ENCODE data around the gene ZBTB38.

ZBTB38 gene

DNA sequence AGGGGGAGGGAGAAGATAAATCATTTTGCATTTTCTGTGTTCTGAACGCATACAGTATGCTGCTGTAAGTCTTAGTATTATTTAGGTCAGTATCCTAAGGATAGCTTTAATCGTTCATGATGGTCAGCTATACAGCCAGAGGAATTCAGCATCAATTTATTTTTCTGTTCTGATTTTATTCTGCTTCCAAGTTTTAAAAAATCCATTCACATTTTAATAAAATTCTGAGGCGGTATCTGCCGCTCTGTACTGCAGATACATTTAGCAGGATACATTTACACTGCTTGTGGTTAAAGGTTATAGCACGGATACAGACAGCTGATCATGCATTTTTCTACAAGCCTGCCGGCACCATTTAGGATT is 17.8 kb downstream of the ZBTB38 start:
- no peak for DNase-seq (ENCODE audit: low spot score)

DNA sequence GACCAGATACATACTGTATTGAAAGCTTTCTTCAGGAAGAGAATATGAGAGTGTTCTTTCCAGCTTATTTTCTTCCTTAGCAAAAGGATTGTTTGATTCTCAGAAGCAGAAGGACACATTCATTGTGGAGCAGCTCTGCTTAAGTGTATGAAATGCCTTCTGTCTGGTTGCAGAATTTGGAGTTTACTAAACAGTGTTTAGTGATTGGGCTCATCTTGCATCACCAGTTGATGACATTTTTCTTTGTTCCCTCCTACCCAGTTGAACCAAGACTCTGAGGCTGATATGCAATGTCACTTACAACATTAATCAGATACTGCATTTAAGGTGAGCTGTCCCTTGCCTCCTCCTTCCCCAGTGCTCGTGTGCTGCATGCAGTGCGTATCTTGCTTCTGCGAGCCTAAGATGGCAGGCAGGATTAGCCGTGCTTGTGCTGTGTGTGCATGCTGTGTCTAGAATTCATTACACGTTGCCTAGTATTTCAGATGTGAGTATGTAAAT is 18.4 kb downstream of the ZBTB38 start:
- no peak for DNase-seq (ENCODE audit: low spot score)

DNA sequence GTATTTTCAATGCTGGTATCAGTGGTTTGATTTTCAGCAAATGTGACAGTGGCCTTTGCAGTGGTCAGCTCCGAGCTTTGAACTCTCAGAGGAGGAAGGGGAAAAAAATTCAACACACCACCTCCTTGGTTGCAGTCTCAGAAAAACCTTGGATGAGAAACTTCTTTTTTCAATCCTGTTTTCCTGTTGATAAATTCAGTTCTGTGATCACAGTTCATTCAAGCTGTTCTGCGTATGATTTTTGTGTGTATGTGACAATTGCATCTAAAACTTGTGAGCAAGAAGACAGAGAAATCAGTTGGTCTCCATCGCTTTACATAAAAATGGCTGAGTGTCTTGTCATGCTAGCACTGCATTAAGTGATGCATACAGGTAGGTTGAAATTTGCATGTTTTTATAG is 19.2 kb downstream of the ZBTB38 start:
- DNase-seq (ENCODE audit: low spot score) = no peak

DNA sequence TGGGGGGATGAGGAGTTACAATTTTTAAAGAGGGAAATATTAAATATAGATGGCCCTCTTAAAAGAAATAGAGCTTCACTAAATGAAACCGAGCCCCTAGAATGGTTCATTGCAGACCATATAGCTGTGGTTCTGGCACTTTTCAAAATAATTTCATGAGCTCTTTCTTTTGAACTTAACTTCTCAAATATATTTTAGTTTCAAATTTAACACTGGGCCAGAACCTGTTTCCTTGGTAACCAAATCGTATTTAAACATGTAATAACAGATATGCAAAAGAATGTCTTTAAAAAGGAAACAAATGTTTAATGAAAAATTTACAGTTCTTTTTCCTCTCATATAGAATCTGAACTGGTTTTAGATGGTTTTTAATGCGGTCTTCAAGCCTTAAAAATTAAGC is 20.1 kb downstream of the ZBTB38 start:
- DNase-seq (ENCODE audit: low spot score) = no peak

DNA sequence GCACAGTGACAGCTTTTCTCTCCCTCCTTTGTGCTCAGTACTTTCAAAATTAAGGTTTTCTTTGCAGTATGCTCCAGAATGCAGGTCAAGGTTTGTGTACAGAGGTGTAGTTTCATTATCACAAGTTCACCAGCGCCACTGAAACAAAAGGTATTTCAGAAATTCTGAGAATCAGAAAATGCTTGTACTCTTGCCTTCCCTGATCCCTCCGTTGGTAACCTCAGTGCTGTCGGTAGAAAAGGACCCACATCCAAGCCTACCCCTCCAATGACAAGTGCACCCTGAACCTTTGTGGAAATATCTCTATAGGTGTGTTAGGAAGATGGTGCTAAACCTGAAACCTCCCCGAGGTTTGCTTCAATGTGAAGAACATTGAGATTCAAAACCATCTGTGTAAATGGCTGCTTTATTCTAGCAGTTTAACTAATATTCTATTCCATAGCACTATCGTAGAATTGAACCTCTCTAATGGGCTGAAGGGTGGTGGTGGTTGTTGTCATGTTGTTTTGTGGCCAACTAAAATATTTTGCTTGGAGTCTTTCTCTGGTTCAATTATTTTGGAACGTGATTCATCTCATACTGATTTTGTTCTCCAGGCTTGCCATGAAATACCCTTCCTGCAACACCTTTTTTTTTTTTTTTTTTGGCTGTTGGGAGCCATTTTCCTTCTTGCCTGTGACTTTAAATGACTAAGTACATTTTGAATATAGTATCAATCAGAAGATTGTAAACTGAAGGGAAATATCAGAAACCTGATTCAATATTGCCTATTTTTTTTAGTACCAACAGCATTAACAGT is 20.7 kb downstream of the ZBTB38 start:
- no peak for DNase-seq (ENCODE audit: low spot score)

DNA sequence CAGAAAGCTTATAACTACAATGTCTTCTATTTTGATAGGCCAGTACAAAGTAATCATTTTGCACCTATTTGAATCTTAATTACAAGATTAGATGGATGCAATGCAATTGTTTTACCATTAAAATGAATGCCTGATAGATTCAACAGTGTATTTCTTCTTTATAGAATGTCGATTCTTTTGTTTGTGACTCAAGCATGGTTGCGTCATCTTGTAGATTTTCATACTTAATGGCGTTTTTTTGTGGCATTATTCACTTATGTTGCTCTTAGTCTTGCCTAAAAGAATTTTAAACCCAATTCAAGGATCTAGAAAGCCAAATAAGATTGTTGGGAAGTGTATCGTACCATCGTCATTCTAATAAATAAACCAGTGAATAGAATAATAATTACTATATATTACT is 21.4 kb downstream of the ZBTB38 start:
- no peak for DNase-seq (ENCODE audit: low spot score)

DNA sequence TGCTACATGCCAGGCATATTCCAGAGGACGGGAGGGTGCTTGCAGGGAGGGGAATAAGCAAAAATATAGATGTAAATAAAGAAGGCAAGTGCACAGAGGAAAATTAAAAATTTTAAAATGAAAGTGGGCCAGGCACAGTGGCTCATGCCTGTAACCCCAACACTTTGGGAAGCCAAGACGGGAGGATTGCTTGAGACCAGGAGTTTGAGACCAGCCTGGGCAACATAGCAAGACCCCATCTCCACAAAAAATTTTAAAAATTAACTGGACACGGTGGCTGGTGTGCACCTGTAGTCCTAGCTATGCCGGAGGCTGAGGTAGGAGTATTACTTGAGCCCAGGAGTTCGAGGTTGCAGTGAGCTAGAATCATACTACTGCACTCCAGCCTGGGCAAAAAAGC is 22.4 kb downstream of the ZBTB38 start:
- no peak for DNase-seq (ENCODE audit: low spot score)

DNA sequence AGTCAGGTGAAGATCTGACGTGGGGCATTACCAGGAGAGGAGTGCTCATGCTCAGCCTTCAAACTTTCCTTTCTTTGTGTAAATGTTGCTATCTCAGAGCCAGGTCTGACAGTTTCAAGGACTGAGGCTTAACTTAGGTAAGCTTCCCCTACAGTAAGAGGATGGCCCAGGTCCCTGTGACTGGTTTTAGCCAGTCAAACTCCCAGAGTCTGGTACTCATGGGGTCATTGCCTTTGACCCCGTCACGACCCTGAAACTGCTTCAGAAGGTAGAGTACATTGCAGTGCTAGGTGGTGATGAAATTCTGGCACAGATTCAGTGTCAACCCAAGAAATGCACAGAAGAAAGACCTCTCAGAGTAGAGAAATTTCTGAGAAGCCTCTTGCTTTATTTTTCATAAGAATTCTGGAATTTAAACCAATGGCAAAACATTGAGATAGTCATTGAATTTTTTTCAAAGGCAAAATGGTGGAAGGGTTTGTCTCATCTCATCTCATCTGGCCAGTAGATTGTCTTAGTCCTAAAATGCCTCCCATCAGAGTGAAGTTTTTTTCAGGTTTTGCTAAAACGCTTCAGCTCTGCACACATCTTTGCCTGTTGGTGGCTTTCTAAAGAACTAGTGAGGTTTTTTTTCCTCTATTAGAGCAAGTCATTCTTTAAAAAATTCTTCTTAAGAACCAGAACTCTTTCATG is 23.1 kb downstream of the ZBTB38 start:
- DNase-seq (ENCODE audit: low spot score) = no peak

DNA sequence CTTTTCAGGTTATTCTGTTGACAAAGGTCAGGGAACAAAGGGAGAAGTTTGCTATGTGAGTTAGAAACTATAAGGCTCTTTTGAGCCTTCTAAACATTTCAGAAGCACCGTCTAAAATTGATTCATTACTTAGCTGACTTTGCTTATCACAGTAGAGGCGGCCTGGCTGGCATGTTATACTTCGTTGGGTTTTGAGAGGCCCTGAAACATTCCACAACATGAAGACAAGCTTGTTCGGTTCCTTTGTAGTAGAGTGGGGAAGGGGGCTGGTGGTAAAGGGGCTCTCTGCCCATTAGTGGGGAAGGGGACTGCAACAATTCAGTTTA is 23.6 kb downstream of the ZBTB38 start:
- no peak for DNase-seq (ENCODE audit: low spot score)

DNA sequence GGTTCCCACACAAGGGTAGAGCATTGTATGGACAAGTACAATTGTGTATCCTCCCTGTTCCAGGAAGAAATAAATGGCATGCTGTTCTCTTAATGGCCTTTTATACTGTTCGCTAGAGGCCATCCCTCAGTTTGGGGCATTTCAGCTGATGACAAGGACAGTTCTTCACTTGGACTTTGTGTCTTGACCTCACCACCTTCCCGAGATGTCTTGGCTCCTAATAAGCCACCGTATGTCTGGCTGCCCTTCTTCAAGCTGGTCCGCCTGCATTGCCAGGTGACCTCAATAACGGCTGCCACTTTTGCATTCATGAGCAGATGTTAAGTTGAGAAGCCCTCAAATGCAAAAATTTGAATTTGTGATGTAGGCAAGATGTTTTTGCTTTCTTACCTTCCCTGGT is 24.1 kb downstream of the ZBTB38 start:
- DNase-seq (ENCODE audit: low spot score) = no peak

DNA sequence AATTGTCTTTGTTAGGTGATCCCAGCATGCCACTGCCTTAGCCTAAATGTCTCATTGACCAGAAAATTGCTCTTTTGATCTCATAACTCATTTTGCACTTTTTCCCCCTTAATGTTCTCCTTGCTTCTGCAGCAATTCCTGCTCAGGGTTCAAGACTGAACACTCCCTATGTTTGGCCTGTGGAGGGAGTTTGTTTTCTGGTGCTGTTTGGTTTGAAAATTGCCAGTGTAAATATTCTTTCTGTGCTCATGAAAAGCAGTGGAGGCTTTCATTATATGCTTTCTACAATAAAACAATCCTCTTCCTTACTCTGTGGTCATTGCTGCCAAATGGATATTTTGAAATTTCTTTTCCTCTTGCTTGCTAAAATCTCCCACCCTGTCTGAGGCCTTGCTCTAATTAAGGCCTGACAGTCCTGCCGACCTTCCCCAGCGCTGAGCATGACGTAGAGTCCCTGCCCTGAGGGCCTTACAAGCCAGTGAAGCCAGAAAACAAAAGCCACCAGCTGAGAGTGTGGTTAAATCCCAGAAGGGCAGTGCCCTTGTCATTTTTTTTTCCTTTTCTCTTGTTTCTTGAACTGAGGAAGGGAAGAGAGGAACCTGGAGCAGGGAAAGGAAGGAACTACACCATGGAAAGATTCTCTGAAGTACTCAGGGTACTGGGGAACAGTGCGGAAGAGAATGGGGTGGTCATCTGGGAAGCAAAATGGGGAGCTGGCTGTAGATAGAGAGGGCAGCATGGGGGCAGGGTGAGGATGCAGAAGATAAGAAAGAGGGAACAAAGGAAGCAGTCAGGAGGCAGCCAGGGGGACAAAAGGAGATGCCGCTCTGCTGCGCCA is 24.8 kb downstream of the ZBTB38 start:
- DNase-seq (ENCODE audit: low spot score) = no peak

DNA sequence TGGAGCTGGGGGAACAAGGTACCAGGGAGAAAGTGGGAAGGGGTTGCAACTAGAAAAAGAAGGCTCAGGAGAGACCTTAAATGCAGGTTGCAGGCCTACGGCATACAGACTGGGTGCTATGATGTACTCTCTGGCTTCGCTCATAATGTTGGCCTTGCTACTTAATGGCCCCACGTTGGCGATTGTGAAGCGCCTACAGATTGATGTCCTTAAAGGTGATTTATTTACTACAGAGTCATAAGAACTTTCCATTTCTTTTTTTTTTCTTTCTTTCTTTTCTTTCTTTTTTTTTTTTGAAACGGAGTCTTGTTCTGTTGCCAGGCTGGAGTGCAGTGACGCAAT is 25.4 kb downstream of the ZBTB38 start:
- no peak for DNase-seq (ENCODE audit: low spot score)

DNA sequence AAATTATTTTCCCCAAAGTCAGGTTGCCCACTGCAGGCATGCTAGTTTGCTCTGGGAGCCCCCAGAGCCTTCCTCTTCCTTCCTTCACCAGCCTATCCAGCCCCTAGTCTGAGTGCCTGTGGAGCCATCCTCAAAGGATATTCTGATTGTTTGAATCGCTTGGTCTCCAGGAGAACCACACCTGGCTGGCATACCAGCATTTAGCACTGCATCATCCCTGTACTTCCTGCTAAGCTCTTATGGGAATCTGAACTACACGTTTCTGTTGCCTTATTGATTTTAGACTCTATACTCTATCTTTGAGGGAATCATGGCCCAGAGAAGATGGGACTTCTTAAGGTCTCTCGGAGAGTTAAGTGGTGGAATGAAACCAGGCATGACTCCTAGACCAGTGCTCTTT is 26.3 kb downstream of the ZBTB38 start:
- no peak for DNase-seq (ENCODE audit: low spot score)

DNA sequence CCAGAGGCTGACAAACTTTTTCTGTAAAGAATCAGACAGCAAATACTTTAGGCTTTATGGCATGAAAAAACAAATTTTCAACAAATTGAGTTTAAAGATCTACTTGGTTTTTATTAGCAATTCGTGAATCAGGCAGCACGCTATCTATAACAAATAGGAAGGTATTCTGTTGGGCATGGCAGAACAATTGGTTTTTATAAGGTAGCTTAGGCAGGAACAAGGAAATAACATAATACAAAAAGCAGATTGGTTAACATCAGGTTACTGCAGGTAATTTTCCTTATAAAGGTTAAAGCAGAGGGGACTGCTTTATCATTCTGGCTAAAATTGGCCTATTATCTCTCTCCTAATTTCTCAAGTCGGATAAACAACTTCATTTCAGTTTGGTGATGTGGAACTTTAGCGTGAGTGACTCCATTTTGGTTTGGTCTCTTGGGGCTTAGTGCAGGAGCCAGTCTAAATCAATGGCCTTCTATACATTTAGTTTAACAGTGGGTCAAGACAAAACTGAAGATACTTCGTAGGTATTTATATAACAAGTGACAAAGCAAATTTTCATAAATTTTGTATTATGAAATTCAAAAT is 26.8 kb downstream of the ZBTB38 start:
- DNase-seq (ENCODE audit: low spot score) = no peak

DNA sequence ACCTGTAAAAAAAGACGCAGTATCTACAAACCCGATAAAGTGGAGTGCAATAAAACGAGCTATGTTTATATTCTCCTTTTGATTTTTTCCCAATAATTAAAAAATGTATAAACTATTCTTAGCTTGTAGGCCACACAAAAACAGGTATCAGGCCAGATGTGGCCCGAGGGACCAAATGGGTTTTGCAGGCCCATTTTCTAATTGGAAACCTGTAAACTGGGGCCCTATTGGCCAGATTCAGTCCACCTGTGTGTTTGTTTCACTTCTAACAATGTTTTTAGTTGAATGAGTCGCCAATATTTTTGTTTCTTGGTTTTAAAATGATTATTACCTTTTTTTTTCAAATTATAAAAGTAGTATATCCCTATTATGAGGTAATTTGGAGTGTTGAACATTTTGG is 29.7 kb downstream of the ZBTB38 start:
- DNase-seq (ENCODE audit: low spot score) = no peak

DNA sequence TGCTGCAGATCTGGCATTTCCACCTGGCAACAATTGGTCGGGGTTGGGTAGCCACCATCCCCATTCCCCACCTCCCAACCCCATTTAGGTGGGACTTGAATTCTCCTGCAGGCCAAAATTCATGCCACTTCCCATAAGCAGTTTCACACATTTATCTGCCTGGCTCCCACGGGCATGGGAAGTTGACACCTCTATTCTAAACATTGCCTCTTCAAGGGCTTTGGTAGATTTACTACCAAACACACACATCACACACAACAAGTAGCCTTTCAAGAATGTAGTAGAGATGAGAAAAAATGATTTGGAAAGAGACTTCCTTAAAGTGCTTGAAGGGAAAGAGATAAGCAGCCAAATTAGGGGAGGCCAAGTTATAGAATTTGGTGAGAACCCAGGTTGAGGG is 30.9 kb downstream of the ZBTB38 start:
- DNase-seq (ENCODE audit: low spot score) = no peak

DNA sequence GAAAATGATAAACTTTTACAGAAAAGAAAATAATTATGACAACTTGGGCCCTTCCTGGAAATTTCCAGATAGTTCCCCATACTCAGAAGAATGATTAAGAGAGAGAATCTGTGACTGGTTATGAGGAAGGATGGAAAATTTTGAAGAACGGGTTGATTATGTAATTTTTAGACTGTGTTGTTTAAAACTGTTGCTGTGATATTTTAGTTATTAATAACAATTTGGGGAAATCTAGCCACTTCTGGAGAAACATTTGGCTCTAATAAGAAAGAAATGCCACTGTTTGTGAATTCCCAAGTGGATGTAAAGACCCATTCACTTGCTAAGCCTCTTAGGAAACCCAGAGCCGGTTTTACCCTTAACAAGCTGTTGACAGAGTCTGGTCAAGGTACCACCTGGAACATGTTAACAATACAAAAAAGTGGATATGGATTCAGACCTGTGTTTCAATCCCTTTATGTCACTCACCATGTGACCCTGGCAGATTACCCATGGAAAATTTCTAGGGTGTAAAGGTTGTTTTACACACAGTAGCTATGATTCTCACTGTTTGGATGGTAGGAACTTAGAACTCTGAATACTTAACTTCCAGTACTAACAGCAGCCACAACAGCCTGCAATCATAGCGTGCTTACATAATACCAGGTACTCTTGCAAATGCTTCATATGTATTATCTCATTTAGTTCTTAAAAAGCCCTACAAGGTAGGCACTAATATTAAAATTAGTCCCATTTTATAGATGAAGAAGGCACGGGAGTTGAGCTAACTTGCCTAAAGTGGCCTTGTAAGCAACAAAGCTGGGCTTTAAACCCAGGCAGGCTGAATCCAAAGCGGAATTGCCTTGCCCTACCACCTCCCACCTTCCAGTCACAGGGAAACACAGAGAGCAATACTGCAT is 32.0 kb downstream of the ZBTB38 start:
- no peak for DNase-seq (ENCODE audit: low spot score)

DNA sequence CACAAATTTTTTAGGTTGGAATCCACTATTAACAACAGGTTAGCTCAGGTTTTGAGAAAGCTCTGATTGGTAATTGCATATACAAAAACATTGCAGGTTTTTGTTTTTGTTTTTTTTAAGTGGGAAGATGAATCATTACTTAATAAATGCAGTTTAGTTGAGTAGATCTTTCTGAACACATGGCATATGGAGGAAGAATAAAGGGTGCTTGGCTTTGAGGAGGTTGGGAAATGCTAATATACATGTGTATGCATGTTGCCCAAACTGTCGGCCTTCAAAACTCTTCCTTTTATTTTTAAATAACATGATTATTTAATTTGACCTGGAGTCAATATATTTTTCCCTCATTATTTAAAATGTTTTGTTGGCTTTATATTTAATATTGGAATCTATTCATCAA is 32.8 kb downstream of the ZBTB38 start:
- no peak for DNase-seq (ENCODE audit: low spot score)

DNA sequence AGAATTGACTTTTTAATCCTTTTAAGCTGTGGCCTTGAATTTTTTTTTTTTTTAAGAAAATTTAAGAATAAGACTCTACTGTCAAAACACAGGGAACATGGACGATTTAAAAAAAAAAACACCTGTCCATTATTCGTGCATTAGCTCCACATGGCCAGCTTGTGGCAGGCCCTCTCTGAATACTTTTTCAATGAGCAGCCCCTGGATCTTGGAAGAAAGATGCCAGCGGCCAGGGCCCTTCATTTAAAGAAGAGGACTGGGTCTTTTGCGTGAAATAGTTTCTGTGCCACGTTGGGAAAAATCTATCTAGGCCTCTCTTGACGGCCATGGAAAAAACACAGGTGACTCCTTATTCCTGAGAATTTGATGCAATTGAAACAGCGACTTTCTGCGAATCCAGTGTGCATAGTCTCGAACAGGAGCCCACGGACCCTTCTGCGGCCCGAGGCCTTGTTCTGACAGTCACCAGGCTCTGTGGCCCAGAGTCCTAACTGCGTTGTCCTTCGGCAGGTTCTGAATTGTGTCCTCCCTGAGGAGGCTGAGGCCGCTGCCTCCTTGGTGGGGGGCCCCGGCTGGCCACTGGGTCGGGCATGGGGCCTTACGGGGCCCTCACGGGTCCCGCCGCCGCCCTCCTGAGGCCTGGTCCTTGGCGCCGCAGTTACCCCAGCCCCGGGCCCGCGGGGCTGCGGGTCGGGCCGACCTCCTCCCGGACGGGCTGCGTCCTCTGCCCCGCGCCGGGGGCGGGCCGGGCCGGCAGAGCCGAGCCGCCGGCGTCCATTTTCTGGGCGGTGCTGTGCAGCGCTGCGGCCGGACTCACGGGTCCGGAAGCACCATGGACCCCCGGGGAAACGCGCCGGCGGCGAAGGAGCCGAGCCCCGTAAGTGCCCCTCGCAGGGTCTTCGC is 33.5 kb downstream of the ZBTB38 start:
- peak; percentile 71 for DNase-seq (ENCODE audit: low spot score)

DNA sequence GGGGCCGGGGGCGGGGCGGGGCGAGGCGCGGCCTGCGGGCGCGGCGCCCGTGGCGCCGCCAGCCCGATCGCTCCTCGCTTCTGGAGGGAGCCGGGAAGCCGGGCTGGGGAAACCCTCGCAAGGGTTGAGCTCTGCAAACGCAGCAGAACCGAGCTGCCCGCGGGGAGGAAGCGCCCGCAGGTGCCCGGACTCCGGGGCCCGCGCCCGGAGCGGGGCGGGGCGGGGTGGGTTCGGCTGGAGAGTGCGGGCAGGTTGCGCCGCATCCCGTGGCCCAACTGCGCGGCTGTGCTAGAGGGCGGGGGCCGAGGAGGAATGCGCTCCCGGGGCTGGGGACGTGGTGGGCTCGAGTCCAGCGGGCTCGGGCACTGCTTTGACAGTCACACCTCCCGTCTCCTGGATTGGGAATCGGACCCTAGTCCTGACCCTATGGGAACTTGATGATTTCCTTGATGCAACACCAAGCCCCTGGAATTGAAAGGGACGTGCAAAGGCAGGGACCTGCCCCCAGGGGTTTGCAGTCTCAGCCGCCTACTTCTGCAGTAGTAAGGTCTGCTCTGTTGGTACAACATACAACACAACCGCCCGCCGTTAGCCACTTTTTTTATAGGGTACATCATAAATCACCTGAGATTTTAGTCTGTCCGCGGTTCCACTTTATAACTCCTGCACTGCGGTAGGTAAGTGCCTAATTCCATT is 34.3 kb downstream of the ZBTB38 start:
- DNase-seq (ENCODE audit: low spot score) = peak; percentile 69
